GM19240 (cell line): ENCODE data around the gene LDLRAD4.

Source experiments
- DNase-seq: peaks from one replicate; pipeline ENCODE4 v3.0.0; 2011; ENCODE audit warnings: low spot score; ENCODE audit not compliant: insufficient read length

The LDLRAD4 gene

GRCh38 chr18:13403786-13404549, 185.4 kb downstream of the LDLRAD4 start:
- no peak for DNase-seq

GRCh38 chr18:13405305-13406038, 186.9 kb downstream of the LDLRAD4 start:
- no peak for DNase-seq

- DNase-seq: no peak
Measured at GRCh38 chr18:13406049-13406615, 187.6 kb downstream of the LDLRAD4 start.

GRCh38 chr18:13406736-13407135, 188.2 kb downstream of the LDLRAD4 start:
- DNase-seq: no peak

GRCh38 chr18:13407484-13407883, 188.9 kb downstream of the LDLRAD4 start:
- no peak for DNase-seq

GRCh38 chr18:13409026-13409425, 190.5 kb downstream of the LDLRAD4 start:
- no peak for DNase-seq

- no peak for DNase-seq
Measured at GRCh38 chr18:13409997-13410396, 191.4 kb downstream of the LDLRAD4 start.

GRCh38 chr18:13410471-13410870, 191.9 kb downstream of the LDLRAD4 start:
- no peak for DNase-seq

- DNase-seq: no peak
Measured at GRCh38 chr18:13412017-13412416, 193.5 kb downstream of the LDLRAD4 start.

GRCh38 chr18:13412901-13413300, 194.3 kb downstream of the LDLRAD4 start:
- DNase-seq: no peak

- no peak for DNase-seq
Measured at GRCh38 chr18:13414102-13414501, 195.5 kb downstream of the LDLRAD4 start.

- DNase-seq: no peak
Measured at GRCh38 chr18:13414521-13414920, 196.0 kb downstream of the LDLRAD4 start.

- DNase-seq: no peak
Measured at GRCh38 chr18:13415736-13416135, 197.2 kb downstream of the LDLRAD4 start.

GRCh38 chr18:13416208-13416607, 197.6 kb downstream of the LDLRAD4 start:
- DNase-seq: no peak

GRCh38 chr18:13416848-13417247, 198.3 kb downstream of the LDLRAD4 start:
- DNase-seq: no peak

- DNase-seq: no peak
Measured at GRCh38 chr18:13418013-13418710, 199.6 kb downstream of the LDLRAD4 start.

- DNase-seq: no peak
Measured at GRCh38 chr18:13420969-13421686, 202.6 kb downstream of the LDLRAD4 start.

GRCh38 chr18:13422541-13423147, 204.1 kb downstream of the LDLRAD4 start:
- no peak for DNase-seq

- DNase-seq: no peak
Measured at GRCh38 chr18:13423352-13423751, 204.8 kb downstream of the LDLRAD4 start.

GRCh38 chr18:13424363-13424762, 205.8 kb downstream of the LDLRAD4 start:
- no peak for DNase-seq
